ENCODE measurements around the gene UROC1.

DNA sequence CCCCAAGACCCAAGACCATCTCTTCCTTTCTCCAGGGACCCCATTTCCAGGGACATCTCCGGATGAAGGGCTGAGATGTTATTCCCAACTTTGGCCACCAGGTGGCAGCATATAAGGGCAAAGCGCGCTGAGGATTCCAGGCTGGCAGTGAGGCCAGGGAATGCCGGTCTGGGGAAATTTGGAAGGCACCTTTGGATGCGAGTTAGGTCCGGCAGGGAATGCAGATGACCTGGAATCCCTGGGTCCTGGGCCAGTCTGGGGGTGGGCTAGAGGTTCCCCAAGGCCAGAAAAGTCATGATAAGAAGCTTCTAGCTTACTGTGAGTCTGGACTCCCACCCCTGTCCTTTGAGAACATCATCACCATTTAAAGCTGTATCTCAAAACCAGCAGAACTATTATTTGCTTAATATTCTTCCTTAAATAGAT lies 4.8 kb upstream of the UROC1 start:
- TF ChIP-seq, protein P1, sequence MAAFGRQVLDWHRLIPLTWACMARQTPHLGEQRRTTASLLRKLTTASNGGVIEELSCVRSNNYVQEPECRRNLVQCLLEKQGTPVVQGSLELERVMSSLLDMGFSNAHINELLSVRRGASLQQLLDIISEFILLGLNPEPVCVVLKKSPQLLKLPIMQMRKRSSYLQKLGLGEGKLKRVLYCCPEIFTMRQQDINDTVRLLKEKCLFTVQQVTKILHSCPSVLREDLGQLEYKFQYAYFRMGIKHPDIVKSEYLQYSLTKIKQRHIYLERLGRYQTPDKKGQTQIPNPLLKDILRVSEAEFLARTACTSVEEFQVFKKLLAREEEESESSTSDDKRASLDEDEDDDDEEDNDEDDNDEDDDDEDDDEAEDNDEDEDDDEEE (CRISPR knock-in tag; IDR thresholded peaks at IDR 0.05): no peak
- TF ChIP-seq POLR2A (IDR thresholded peaks at IDR 0.05; ENCODE audit: insufficient read depth in 1 of 2, low read depth in 2 of 2, low read length in 2 of 2) (no peak), ZNF737 (CRISPR knock-in tag; IDR thresholded peaks at IDR 0.05; ENCODE audit: borderline replicate concordance) (no peak), CBX1 (IDR thresholded peaks at IDR 0.05; ENCODE audit: low read depth) (no peak), ZNF674 (CRISPR knock-in tag; IDR thresholded peaks at IDR 0.05; ENCODE audit: low read depth) (no peak), ATF7 (IDR thresholded peaks at IDR 0.05) (no peak), ATF7 (CRISPR knock-in tag; IDR thresholded peaks at IDR 0.05) (no peak), FOXP1 (IDR thresholded peaks at IDR 0.05) (no peak), FOXP1 (CRISPR knock-in tag; IDR thresholded peaks at IDR 0.05) (no peak)
- TF ChIP-seq, protein P2, sequence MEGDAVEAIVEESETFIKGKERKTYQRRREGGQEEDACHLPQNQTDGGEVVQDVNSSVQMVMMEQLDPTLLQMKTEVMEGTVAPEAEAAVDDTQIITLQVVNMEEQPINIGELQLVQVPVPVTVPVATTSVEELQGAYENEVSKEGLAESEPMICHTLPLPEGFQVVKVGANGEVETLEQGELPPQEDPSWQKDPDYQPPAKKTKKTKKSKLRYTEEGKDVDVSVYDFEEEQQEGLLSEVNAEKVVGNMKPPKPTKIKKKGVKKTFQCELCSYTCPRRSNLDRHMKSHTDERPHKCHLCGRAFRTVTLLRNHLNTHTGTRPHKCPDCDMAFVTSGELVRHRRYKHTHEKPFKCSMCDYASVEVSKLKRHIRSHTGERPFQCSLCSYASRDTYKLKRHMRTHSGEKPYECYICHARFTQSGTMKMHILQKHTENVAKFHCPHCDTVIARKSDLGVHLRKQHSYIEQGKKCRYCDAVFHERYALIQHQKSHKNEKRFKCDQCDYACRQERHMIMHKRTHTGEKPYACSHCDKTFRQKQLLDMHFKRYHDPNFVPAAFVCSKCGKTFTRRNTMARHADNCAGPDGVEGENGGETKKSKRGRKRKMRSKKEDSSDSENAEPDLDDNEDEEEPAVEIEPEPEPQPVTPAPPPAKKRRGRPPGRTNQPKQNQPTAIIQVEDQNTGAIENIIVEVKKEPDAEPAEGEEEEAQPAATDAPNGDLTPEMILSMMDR (CRISPR knock-in tag; IDR thresholded peaks at IDR 0.05): peak; percentile 93
